Measurements from ENCODE around the gene KCTD13. TPM values are rescaled to one million over a fixed set of nuclear protein-coding genes. Genes with fewer than 3 reads are reported as not detected.
"Not testable (repeated sequence)": the region's sequence is repeated elsewhere in the genome, so short reads cannot be mapped to it uniquely, and the experiment has no call there.

The KCTD13 gene
- total RNA-seq, 2 donors from 2014 or later = 29.2 to 37.1 TPM

DNA sequence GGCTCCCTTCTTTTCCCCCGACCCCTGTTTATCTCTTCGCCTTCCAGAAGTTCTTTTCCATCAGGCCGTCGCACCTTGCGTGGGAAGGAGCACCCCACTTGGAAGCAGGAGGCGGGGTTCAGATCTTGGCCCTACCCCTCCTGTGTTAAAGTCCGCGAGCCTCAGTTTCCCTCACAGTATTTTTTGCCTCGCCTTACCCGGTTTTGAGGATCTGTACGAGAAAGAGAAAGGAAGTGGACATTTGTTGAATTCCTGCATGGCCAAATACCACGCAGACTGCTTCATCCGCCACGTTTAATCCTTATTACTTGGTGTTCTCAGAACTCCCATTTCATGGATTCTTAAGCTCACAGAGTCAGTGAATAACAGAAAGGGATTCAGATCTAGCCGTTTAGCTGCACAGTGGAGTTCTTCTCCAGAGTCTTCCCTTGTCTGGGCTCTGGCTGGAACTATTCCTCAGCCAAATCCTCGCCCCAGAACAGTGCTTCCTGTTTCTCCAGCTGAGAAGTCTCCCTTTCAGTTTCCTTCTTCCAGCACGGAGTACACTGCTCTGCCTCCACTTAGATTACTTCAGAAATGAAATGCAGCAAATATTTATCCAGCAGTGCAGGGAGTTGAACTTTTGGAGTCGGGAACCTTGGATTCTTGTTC lies 36.4 kb upstream of the KCTD13 start:
- Histone ChIP-seq H3K9me3 (no peaks in the 10 kb centered on the region), H3K27ac (peak overlapping the region; percentile 83 to 93), H3K36me3 (no peaks in the 10 kb centered on the region), H3K27me3 (replicated peaks; ENCODE audit: insufficient read depth) (no peaks in the 10 kb centered on the region), H3K4me3 (peak overlapping the region; percentile 71), H3K4me1 (ENCODE audit: control insufficient read depth in 1 of 2, low read depth in 2 of 2) (peaks cover 3 to 17% of the 10 kb centered on the region in 2 donors)
- TF ChIP-seq, protein P1, sequence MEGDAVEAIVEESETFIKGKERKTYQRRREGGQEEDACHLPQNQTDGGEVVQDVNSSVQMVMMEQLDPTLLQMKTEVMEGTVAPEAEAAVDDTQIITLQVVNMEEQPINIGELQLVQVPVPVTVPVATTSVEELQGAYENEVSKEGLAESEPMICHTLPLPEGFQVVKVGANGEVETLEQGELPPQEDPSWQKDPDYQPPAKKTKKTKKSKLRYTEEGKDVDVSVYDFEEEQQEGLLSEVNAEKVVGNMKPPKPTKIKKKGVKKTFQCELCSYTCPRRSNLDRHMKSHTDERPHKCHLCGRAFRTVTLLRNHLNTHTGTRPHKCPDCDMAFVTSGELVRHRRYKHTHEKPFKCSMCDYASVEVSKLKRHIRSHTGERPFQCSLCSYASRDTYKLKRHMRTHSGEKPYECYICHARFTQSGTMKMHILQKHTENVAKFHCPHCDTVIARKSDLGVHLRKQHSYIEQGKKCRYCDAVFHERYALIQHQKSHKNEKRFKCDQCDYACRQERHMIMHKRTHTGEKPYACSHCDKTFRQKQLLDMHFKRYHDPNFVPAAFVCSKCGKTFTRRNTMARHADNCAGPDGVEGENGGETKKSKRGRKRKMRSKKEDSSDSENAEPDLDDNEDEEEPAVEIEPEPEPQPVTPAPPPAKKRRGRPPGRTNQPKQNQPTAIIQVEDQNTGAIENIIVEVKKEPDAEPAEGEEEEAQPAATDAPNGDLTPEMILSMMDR (IDR thresholded peaks at IDR 0.05) = no peak
- DNase-seq (ENCODE audit: low spot score) (no peak), ATAC-seq (ENCODE audit: insufficient number of reproducible peaks, low FRiP score, low read depth) (peak; percentile 17)

GRCh38 chr16:29961479-29962343 lies 35.7 kb upstream of the KCTD13 start, which contains the start of gene TMEM219:
TMEM219 (plus strand) TSS chr16:29962079; CDS start chr16:29963144, 1,065 bp downstream.
- TF ChIP-seq, protein P1 (IDR thresholded peaks at IDR 0.05) = peak; percentile 66
- ATAC-seq (ENCODE audit: insufficient number of reproducible peaks, low FRiP score, low read depth) = peak; percentile 87
- no peaks in the 10 kb centered on the region for H3K36me3 ChIP-seq

GRCh38 chr16:29961127-29961478 lies 35.1 kb upstream of the KCTD13 start:
- Histone ChIP-seq H3K27me3 (replicated peaks; ENCODE audit: insufficient read depth) (no peaks in the 10 kb centered on the region), H3K4me1 (ENCODE audit: control insufficient read depth in 1 of 2, low read depth in 2 of 2) (peaks cover 3 to 17% of the 10 kb centered on the region in 2 donors), H3K36me3 (no peaks in the 10 kb centered on the region), H3K27ac (peak overlapping the region; percentile 83 to 93), H3K4me3 (peak overlapping the region; percentile 71), H3K9me3 (no peaks in the 10 kb centered on the region)
- no peak for ATAC-seq (ENCODE audit: insufficient number of reproducible peaks, low FRiP score, low read depth)
- TF ChIP-seq, protein P1 (IDR thresholded peaks at IDR 0.05) = no peak
- DNase-seq (ENCODE audit: low spot score) = no peak

More at GRCh38 chr16:29961479-29962343, 35.7 kb upstream of the KCTD13 start, which contains the start of gene TMEM219:
- DNase-seq (ENCODE audit: low spot score) = peak; percentile 55
- H3K27ac ChIP-seq = peak within 1 kb of the TSS; percentile 83 to 93
- peaks cover 3 to 17% of the 10 kb centered on the region in 2 donors for H3K4me1 ChIP-seq (ENCODE audit: control insufficient read depth in 1 of 2, low read depth in 2 of 2)
- no peaks in the 10 kb centered on the region for H3K27me3 ChIP-seq (replicated peaks; ENCODE audit: insufficient read depth)
- peak within 1 kb of the TSS; percentile 71 for H3K4me3 ChIP-seq
- H3K9me3 ChIP-seq = no peaks in the 10 kb centered on the region

DNA sequence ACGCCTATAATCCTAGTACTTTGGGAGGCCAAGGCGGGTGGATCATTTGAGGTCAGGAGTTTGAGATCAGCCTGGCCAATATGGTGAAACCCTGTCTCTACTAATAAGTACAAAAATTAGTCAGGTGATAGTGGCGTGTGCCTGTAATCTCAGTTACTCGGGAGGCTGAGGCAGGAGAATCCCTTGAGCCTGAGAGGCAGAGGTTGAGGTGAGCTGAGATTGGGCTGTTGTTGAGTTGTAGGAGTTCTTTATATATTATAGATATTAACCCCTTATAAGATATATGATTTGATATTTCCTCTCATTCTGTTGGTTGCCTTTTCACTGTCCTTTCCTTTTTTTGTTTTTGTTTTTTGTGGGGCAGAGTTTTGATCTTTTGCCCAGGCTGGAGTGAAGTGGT lies 33.8 kb upstream of the KCTD13 start:
- not testable (repeated sequence) for DNase-seq (ENCODE audit: low spot score); H3K36me3 ChIP-seq; H3K9me3 ChIP-seq; ATAC-seq (ENCODE audit: insufficient number of reproducible peaks, low FRiP score, low read depth); H3K27ac ChIP-seq; H3K4me3 ChIP-seq; H3K27me3 ChIP-seq (replicated peaks; ENCODE audit: insufficient read depth)
- H3K4me1 ChIP-seq (ENCODE audit: control insufficient read depth in 1 of 2, low read depth in 2 of 2) = peaks cover 3 to 15% of the 10 kb centered on the region in 2 donors

DNA sequence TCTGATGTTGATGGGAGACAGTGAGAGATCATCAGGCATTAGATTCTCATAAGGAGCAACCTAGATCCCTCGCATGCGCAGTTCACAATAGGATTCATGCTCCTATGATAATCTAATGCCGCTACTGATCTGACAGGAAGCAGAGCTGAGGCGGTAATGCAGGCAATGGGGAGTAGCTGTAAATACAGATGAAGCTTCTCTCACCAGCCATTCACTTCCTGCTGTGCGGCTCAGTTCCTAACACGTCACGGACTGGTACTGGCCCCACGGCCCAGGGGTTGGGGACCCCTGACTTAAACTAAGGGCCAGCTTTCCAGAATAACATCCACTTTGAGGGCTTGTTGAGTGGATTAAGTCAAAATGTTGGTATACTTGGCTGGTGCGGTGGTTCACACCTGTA lies 33.3 kb upstream of the KCTD13 start:
- DNase-seq (ENCODE audit: low spot score) (no peak), ATAC-seq (ENCODE audit: insufficient number of reproducible peaks, low FRiP score, low read depth) (no peak)
- Histone ChIP-seq H3K9me3 (no peaks in the 10 kb centered on the region), H3K27ac (no peak overlapping the region), H3K4me1 (ENCODE audit: control insufficient read depth in 1 of 2, low read depth in 2 of 2) (peaks cover 3 to 10% of the 10 kb centered on the region in 2 donors), H3K27me3 (replicated peaks; ENCODE audit: insufficient read depth) (no peaks in the 10 kb centered on the region), H3K36me3 (no peaks in the 10 kb centered on the region), H3K4me3 (no peak overlapping the region)
- TF ChIP-seq, protein P1 (IDR thresholded peaks at IDR 0.05) = no peak

All from thoracic aorta (tissue), 2 donors.